Peyer's patch (tissue), 4 donors: ENCODE results near the gene RRBP1.

Experiments used
- POLR2A ChIP-seq, 2 donors: fragments of 450-650 bp; IDR thresholded peaks; one replicate each; pipeline ENCODE4 v1.5.1; 2017; ENCODE audit warnings: antibody characterized with exemption in 2 of 2, mild to moderate bottlenecking in 2 of 2, moderate library complexity in 2 of 2
- TF ChIP-seq, protein P1 (sequence below), 6 experiments: fragments of 450-650 bp in 4 of 6; fragments of 200-600 bp in 2 of 6; sonication (generic) in 1 of 6; IDR thresholded peaks; one replicate each; pipeline ENCODE4 v1.5.1; 2017 to 2019; ENCODE audit warnings: antibody characterized with exemption in 6 of 6, mild to moderate bottlenecking in 3 of 6, moderate library complexity in 1 of 6

DNA sequence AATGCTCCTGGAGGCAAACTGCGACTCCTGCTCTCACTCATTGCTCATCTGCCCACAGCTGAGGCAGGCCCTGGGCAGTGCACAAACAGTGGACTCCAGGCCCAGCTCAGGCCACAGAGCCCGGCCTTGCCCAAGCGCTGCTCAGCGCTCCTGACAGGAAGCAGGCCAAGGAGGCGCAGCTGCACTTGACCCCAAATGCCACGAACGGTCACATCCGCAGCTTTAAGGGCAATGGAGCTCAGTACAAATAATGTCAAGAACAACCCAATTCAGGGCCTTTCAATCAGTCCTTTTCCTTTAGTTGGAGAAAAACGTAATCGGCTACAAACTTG, 33.8 kb downstream of the RRBP1 start:
- no peak for TF ChIP-seq POLR2A (IDR thresholded peaks at IDR 0.05)
- TF ChIP-seq, protein P1, sequence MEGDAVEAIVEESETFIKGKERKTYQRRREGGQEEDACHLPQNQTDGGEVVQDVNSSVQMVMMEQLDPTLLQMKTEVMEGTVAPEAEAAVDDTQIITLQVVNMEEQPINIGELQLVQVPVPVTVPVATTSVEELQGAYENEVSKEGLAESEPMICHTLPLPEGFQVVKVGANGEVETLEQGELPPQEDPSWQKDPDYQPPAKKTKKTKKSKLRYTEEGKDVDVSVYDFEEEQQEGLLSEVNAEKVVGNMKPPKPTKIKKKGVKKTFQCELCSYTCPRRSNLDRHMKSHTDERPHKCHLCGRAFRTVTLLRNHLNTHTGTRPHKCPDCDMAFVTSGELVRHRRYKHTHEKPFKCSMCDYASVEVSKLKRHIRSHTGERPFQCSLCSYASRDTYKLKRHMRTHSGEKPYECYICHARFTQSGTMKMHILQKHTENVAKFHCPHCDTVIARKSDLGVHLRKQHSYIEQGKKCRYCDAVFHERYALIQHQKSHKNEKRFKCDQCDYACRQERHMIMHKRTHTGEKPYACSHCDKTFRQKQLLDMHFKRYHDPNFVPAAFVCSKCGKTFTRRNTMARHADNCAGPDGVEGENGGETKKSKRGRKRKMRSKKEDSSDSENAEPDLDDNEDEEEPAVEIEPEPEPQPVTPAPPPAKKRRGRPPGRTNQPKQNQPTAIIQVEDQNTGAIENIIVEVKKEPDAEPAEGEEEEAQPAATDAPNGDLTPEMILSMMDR (IDR thresholded peaks at IDR 0.05), result no peak
